Smooth muscle cell (in vitro differentiated cells): ENCODE measurements around the gene EIF6. TPM values are rescaled to one million over a fixed set of nuclear protein-coding genes. Genes with fewer than 3 reads are reported as not detected.

Source experiments
- DNase-seq: peaks from one replicate; lab custom pipeline; 2025; ENCODE audit not compliant: unreplicated experiment; lab: John Stamatoyannopoulos, UW
- H2AFZ ChIP-seq: fragments of 200-600 bp; sonication (generic); 2 replicates; pipeline ENCODE4 v1.6.0; 2016; ENCODE audit warnings: antibody characterized with exemption, low read depth, mild to moderate bottlenecking
- H3F3A ChIP-seq: fragments of 200-600 bp; sonication (generic); 2 replicates; pipeline ENCODE4 v1.6.0; 2017; ENCODE audit warnings: antibody characterized with exemption, low read depth
- H3K27ac ChIP-seq: fragments of 200-600 bp; sonication (generic); 2 replicates; pipeline ENCODE4 v1.5.1; 2016; ENCODE audit warnings: low read depth, mild to moderate bottlenecking
- H3K27me3 ChIP-seq: fragments of 200-600 bp; sonication (generic); 2 replicates; pipeline ENCODE4 v1.6.1; 2016; ENCODE audit warnings: low read depth, mild to moderate bottlenecking
- H3K36me3 ChIP-seq: fragments of 200-600 bp; sonication (generic); 2 replicates; pipeline ENCODE4 v1.5.1; 2016; ENCODE audit warnings: low read depth
- H3K4me1 ChIP-seq: fragments of 200-600 bp; sonication (generic); 2 replicates; pipeline ENCODE4 v1.5.1; 2016; ENCODE audit warnings: low read depth
- H3K4me2 ChIP-seq: fragments of 200-600 bp; sonication (generic); 2 replicates; pipeline ENCODE4 v1.6.0; 2016; ENCODE audit warnings: mild to moderate bottlenecking
- H3K4me3 ChIP-seq: fragments of 200-600 bp; sonication (generic); 2 replicates; pipeline ENCODE4 v1.5.1; 2016; ENCODE audit warnings: mild to moderate bottlenecking
- H3K79me2 ChIP-seq: fragments of 200-600 bp; sonication (generic); 2 replicates; pipeline ENCODE4 v1.6.0; 2016; ENCODE audit warnings: low read depth, mild to moderate bottlenecking
- H3K9ac ChIP-seq: fragments of 200-600 bp; sonication (generic); 2 replicates; pipeline ENCODE4 v1.6.0; 2016; ENCODE audit warnings: low read depth
- H3K9me3 ChIP-seq: fragments of 200-600 bp; sonication (generic); replicated peaks from 2 replicates; pipeline ENCODE4 v1.5.1; 2016; ENCODE audit warnings: low read depth
- H4K20me1 ChIP-seq: fragments of 200-600 bp; sonication (generic); 2 replicates; pipeline ENCODE4 v1.6.0; 2016; ENCODE audit warnings: low read depth
- WGBS: methylation state at CpG from one replicate; pipeline ENCODE4 v1.1.7; 2016; ENCODE audit warnings: low lambda C conversion rate; 5-methylcytosine and 5-hydroxymethylcytosine counted together
- polyA plus RNA-seq: library from polyadenylated mRNA; unstranded; fragments of >200 nt; fragmentation: Nextera tagmentation; extraction: Ambion mirVana; gene quantifications from 2 replicates; pipeline ENCODE4 v1.2.1, GENCODE V29; 2016
- total RNA-seq: library from RNA; depleted of rRNA; stranded (reverse); fragments of >200 nt; gene quantifications from 2 replicates; pipeline ENCODE4 v1.2.3, GENCODE V29; 2014
- TF ChIP-seq, protein P1 (sequence below): fragments of 200-600 bp; sonication (generic); IDR thresholded peaks from 2 replicates; pipeline ENCODE4 v1.5.1; 2017; ENCODE audit warnings: borderline replicate concordance, mild to moderate bottlenecking, antibody characterized with exemption; ENCODE audit not compliant: insufficient read depth, poor library complexity, severe bottlenecking

EIF6 gene
- total and polyA plus RNA-seq, 2 experiments from 2014 or later = 110 to 179 TPM

GRCh38 chr20:35305682-35306556, 21.3 kb upstream of the EIF6 start:
- Histone ChIP-seq H3F3A (peaks cover 23% of the 10 kb centered on the region), H3K27me3 (no peaks in the 10 kb centered on the region), H3K4me1 (peaks cover 14% of the 10 kb centered on the region), H4K20me1 (no peaks in the 10 kb centered on the region), H3K36me3 (no peaks in the 10 kb centered on the region), H3K4me2 (peak overlapping the region; percentile 75), H3K79me2 (no peaks in the 10 kb centered on the region), H3K9ac (peak overlapping the region; percentile 90), H2AFZ (no peak overlapping the region), H3K9me3 (no peaks in the 10 kb centered on the region), H3K4me3 (no peak overlapping the region), H3K27ac (peak overlapping the region; percentile 99)
- DNase-seq = peak; percentile 66
- WGBS = 42% methylated on average over 12 of the region's 12 CpGs
- TF ChIP-seq, protein P1, sequence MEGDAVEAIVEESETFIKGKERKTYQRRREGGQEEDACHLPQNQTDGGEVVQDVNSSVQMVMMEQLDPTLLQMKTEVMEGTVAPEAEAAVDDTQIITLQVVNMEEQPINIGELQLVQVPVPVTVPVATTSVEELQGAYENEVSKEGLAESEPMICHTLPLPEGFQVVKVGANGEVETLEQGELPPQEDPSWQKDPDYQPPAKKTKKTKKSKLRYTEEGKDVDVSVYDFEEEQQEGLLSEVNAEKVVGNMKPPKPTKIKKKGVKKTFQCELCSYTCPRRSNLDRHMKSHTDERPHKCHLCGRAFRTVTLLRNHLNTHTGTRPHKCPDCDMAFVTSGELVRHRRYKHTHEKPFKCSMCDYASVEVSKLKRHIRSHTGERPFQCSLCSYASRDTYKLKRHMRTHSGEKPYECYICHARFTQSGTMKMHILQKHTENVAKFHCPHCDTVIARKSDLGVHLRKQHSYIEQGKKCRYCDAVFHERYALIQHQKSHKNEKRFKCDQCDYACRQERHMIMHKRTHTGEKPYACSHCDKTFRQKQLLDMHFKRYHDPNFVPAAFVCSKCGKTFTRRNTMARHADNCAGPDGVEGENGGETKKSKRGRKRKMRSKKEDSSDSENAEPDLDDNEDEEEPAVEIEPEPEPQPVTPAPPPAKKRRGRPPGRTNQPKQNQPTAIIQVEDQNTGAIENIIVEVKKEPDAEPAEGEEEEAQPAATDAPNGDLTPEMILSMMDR = no peak

DNA sequence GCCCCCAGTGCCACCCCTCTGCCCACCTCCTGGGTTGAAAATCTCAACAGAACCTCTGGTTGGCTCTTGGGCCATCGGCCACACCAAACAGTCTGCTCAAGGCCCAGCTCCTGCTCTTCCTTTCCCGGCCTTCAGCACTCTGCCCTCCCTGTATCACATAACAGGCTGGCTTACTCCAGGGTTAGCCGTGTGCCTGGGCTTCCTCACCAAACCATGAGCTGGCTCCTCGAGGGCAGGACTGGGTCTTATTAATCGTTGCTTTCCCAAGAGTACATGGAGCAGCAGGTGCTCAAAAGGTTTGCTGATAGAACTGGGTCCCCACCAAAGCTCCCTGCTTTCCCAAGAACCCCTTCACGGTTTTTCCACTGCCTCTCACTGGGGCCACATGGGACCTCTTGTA, 20.4 kb upstream of the EIF6 start:
- no peaks in the 10 kb centered on the region for H3K9me3 ChIP-seq
- H3F3A ChIP-seq = peaks cover 23% of the 10 kb centered on the region
- H3K4me2 ChIP-seq = peak overlapping the region; percentile 75
- DNase-seq = no peak
- H4K20me1 ChIP-seq = no peaks in the 10 kb centered on the region
- no peak overlapping the region for H2AFZ ChIP-seq
- peak overlapping the region; percentile 99 for H3K27ac ChIP-seq
- 90% methylated on average over 6 of the region's 6 CpGs for WGBS
- no peaks in the 10 kb centered on the region for H3K79me2 ChIP-seq
- TF ChIP-seq, protein P1 = no peak
- H3K4me3 ChIP-seq = no peak overlapping the region
- peaks cover 14% of the 10 kb centered on the region for H3K4me1 ChIP-seq
- H3K27me3 ChIP-seq = no peaks in the 10 kb centered on the region
- no peaks in the 10 kb centered on the region for H3K36me3 ChIP-seq
- H3K9ac ChIP-seq = peak overlapping the region; percentile 90

DNA sequence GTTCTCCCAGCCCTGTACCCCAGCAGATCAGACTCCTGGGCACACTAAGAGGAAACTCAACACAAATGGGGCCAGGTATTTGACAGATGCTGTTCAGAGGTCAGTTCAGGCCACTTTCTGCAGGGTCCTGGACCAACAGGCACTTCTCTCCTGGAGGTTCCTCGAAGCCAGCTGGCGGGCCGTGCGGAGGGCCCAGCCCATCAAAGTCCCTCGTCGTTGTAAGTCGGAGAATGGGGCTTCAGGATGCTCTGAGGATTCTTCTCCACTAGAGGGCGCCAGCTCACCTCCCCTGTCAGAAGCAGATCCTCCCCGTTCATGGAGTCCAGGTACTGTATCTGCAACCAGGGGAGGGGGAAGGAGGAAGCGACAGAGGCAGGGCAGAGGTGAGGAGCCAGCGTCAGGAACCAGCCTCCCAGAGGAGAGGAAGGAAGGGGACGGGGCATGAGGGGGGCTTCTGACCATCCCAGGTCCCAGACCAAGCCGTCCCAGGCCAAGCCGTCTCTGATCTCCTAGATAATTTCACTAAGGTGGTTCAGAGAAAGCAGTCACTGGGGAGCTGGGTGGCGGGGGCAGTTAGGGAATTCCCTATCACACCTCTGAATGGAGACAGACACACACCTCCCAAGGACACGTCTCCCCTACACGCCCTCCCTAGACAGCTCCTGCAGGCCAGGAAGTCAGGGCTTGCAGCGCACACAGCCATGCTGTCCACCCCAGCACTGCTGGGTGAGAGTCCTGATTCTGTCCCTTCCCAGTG, 19.3 kb upstream of the EIF6 start:
- H2AFZ ChIP-seq = no peak overlapping the region

More for the DNA sequence above, 19.3 kb upstream of the EIF6 start:
- Histone ChIP-seq H3K4me3 (no peak overlapping the region), H3K4me2 (peak overlapping the region; percentile 39), H3K36me3 (no peaks in the 10 kb centered on the region), H3K79me2 (no peaks in the 10 kb centered on the region), H3F3A (peaks cover 23% of the 10 kb centered on the region), H3K27ac (peak overlapping the region; percentile 99), H3K4me1 (peaks cover 14% of the 10 kb centered on the region), H3K9ac (peak overlapping the region; percentile 90), H4K20me1 (no peaks in the 10 kb centered on the region), H3K9me3 (no peaks in the 10 kb centered on the region), H3K27me3 (no peaks in the 10 kb centered on the region)
- peak; percentile 34 for DNase-seq
- 26% methylated on average over 18 of the region's 18 CpGs for WGBS
- TF ChIP-seq, protein P1 = peak; percentile 93
